ENCODE results near the gene LGALS9.
"Not testable (repeated sequence)": the region's sequence is repeated elsewhere in the genome, so short reads cannot be mapped to it uniquely, and the experiment has no call there.

LGALS9 gene

GRCh38 chr17:27649929-27650328 is 18.9 kb downstream of the LGALS9 start:
- Histone ChIP-seq H3K79me2 (ENCODE audit: insufficient read depth, low read length) (no peaks in the 10 kb centered on the region), H3K27ac (ENCODE audit: low read length) (peak overlapping the region; percentile 93; the same call in 1 of the 2 replicates), H3K4me3 (ENCODE audit: low read depth in 1 of 2, low read length in 2 of 2) (no peak overlapping the region), H3K36me3 (ENCODE audit: insufficient read depth, low read length) (peaks cover 17% of the 10 kb centered on the region), H3K9ac (ENCODE audit: low read depth, low read length) (no peak overlapping the region), H3K4me1 (ENCODE audit: insufficient read depth, low read length) (peaks cover 55% of the 10 kb centered on the region), H4K20me1 (ENCODE audit: insufficient read depth, low read length) (no peaks in the 10 kb centered on the region), H3K27me3 (ENCODE audit: insufficient read depth, low read length, poor library complexity) (no peaks in the 10 kb centered on the region), H2AFZ (ENCODE audit: low read depth, low read length) (no peak overlapping the region), H3K4me2 (ENCODE audit: insufficient read depth, low read length) (no peak overlapping the region), H3K9me3 (ENCODE audit: insufficient read depth, low read length, severe bottlenecking) (no peaks in the 10 kb centered on the region)
- DNase-seq (no peak), ATAC-seq (ENCODE audit: insufficient read depth, low read depth) (no peak)
- TF ChIP-seq EZH2 (IDR thresholded peaks at IDR 0.05; ENCODE audit: borderline replicate concordance, low read depth, low read length, severe bottlenecking) (no peak), CTCF (IDR thresholded peaks at IDR 0.05; ENCODE audit: borderline replicate concordance, extremely low read depth, low read length, poor library complexity, severe bottlenecking) (no peak)

- Histone ChIP-seq H3K9ac (ENCODE audit: low read depth, low read length) (peak overlapping the region; percentile 49), H4K20me1 (ENCODE audit: insufficient read depth, low read length) (no peaks in the 10 kb centered on the region), H3K27ac (ENCODE audit: low read length) (peak overlapping the region; percentile 93), H3K4me3 (ENCODE audit: low read depth in 1 of 2, low read length in 2 of 2) (no peak overlapping the region), H3K9me3 (ENCODE audit: insufficient read depth, low read length, severe bottlenecking) (no peaks in the 10 kb centered on the region), H3K4me1 (ENCODE audit: insufficient read depth, low read length) (peaks cover 55% of the 10 kb centered on the region), H3K27me3 (ENCODE audit: insufficient read depth, low read length, poor library complexity) (no peaks in the 10 kb centered on the region), H3K79me2 (ENCODE audit: insufficient read depth, low read length) (no peaks in the 10 kb centered on the region), H3K36me3 (ENCODE audit: insufficient read depth, low read length) (peaks cover 17% of the 10 kb centered on the region), H3K4me2 (ENCODE audit: insufficient read depth, low read length) (no peak overlapping the region), H2AFZ (ENCODE audit: low read depth, low read length) (no peak overlapping the region)
- TF ChIP-seq EZH2 (IDR thresholded peaks at IDR 0.05; ENCODE audit: borderline replicate concordance, low read depth, low read length, severe bottlenecking) (no peak), CTCF (IDR thresholded peaks at IDR 0.05; ENCODE audit: borderline replicate concordance, extremely low read depth, low read length, poor library complexity, severe bottlenecking) (no peak)
- peak; percentile 37 for DNase-seq
- 0 out of 3 replicates have a peak, but pooled peaks have one; percentile 10 for ATAC-seq (ENCODE audit: insufficient read depth, low read depth)
Measured at GRCh38 chr17:27650836-27651235, 19.8 kb downstream of the LGALS9 start.

- H3K27me3 ChIP-seq (ENCODE audit: insufficient read depth, low read length, poor library complexity), result no peaks in the 10 kb centered on the region
- no peaks in the 10 kb centered on the region for H3K9me3 ChIP-seq (ENCODE audit: insufficient read depth, low read length, severe bottlenecking)
- 0 out of 2 replicates have a peak overlapping the region, but pooled peaks have one; percentile 19 for H3K4me2 ChIP-seq (ENCODE audit: insufficient read depth, low read length)
- peaks cover 55% of the 10 kb centered on the region for H3K4me1 ChIP-seq (ENCODE audit: insufficient read depth, low read length)
- H3K4me3 ChIP-seq (ENCODE audit: low read depth in 1 of 2, low read length in 2 of 2), result no peak overlapping the region
- TF ChIP-seq CTCF (IDR thresholded peaks at IDR 0.05; ENCODE audit: borderline replicate concordance, extremely low read depth, low read length, poor library complexity, severe bottlenecking) (peak; percentile 77), EZH2 (IDR thresholded peaks at IDR 0.05; ENCODE audit: borderline replicate concordance, low read depth, low read length, severe bottlenecking) (no peak)
- peak overlapping the region; percentile 49 for H3K9ac ChIP-seq (ENCODE audit: low read depth, low read length)
- peak overlapping the region; percentile 93 for H3K27ac ChIP-seq (ENCODE audit: low read length)
- peak overlapping the region; percentile 30; the same call in 1 of the 2 replicates for H2AFZ ChIP-seq (ENCODE audit: low read depth, low read length)
- peak; percentile 73 for ATAC-seq (ENCODE audit: insufficient read depth, low read depth)
- DNase-seq, result peak; percentile 68
- H3K79me2 ChIP-seq (ENCODE audit: insufficient read depth, low read length), result no peaks in the 10 kb centered on the region
- no peaks in the 10 kb centered on the region for H4K20me1 ChIP-seq (ENCODE audit: insufficient read depth, low read length)
- peaks cover 11% of the 10 kb centered on the region; the same call in 1 of the 2 replicates for H3K36me3 ChIP-seq (ENCODE audit: insufficient read depth, low read length)
Measured at GRCh38 chr17:27651411-27652345, 20.7 kb downstream of the LGALS9 start.

GRCh38 chr17:27653449-27653971 is 22.5 kb downstream of the LGALS9 start:
- H3K4me1 ChIP-seq (ENCODE audit: insufficient read depth, low read length), result peaks cover 55% of the 10 kb centered on the region
- H3K9ac ChIP-seq (ENCODE audit: low read depth, low read length), result peak overlapping the region; percentile 45; the same call in 1 of the 2 replicates
- not testable (repeated sequence) for H2AFZ ChIP-seq (ENCODE audit: low read depth, low read length); H3K9me3 ChIP-seq (ENCODE audit: insufficient read depth, low read length, severe bottlenecking); H4K20me1 ChIP-seq (ENCODE audit: insufficient read depth, low read length); H3K36me3 ChIP-seq (ENCODE audit: insufficient read depth, low read length); H3K4me2 ChIP-seq (ENCODE audit: insufficient read depth, low read length); H3K4me3 ChIP-seq (ENCODE audit: low read depth in 1 of 2, low read length in 2 of 2); H3K79me2 ChIP-seq (ENCODE audit: insufficient read depth, low read length); H3K27me3 ChIP-seq (ENCODE audit: insufficient read depth, low read length, poor library complexity); ATAC-seq (ENCODE audit: insufficient read depth, low read depth); DNase-seq
- H3K27ac ChIP-seq (ENCODE audit: low read length), result peak overlapping the region; percentile 93
